Ovary (tissue), 9 donors: Measurements from ENCODE around the gene IFT80. TPM values are rescaled to one million over a fixed set of nuclear protein-coding genes. Genes with fewer than 3 reads are reported as not detected.

Experiments used
- DNase-seq, 5 donors: peaks; one replicate each; pipeline ENCODE4 v3.0.0-alpha.2; 2019 to 2020
- H3K27ac ChIP-seq, 2 donors: fragments of 200-600 bp; one replicate each; pipeline versions ENCODE4 v1.5.1 to v1.8.0; 2019 to 2022
- H3K27me3 ChIP-seq: fragments of 200-600 bp; one replicate; pipeline ENCODE4 v1.8.0; 2022
- H3K36me3 ChIP-seq: fragments of 200-600 bp; sonication (generic); one replicate; pipeline ENCODE4 v1.5.1; 2019
- H3K4me1 ChIP-seq: one replicate; pipeline ENCODE4 v1.8.1; 2013; ENCODE audit warnings: mild to moderate bottlenecking, moderate library complexity; ENCODE audit not compliant: insufficient read depth
- H3K4me3 ChIP-seq: fragments of 200-600 bp; sonication (generic); one replicate; pipeline ENCODE4 v1.5.1; 2017
- H3K9me3 ChIP-seq, 2 donors: fragments of 200-600 bp in 1 of 2; sonication (generic) in 1 of 2; one replicate each; pipeline versions ENCODE4 v1.5.1 to v1.8.1; 2013 to 2019; ENCODE audit warnings: mild to moderate bottlenecking in 1 of 2, moderate library complexity in 1 of 2
- EP300 ChIP-seq: sonication (generic); formaldehyde crosslinking; IDR thresholded peaks from one replicate; pipeline ENCODE4 v1.6.1; 2017; ENCODE audit warnings: antibody characterized with exemption
- POLR2A ChIP-seq: fragments of 450-650 bp; IDR thresholded peaks from one replicate; pipeline ENCODE4 v1.6.1; 2017; ENCODE audit warnings: antibody characterized with exemption, mild to moderate bottlenecking, moderate library complexity
- WGBS, 3 donors: extraction: QIAGEN DNeasy Blood & Tissue Kit in 1 of 3; methylation state at CpG; one replicate each; pipeline versions ENCODE4 v1.1.5 to v1.1.7; 2013 to 2017; 5-methylcytosine and 5-hydroxymethylcytosine counted together
- intact Hi-C, 4 donors: fragments of 100-400 bp; cut with DNase I; formaldehyde crosslinking; loops; one replicate each; pipeline versions ENCODE4 v1.11.0 to v1.15.1; 2022 to 2023
- polyA plus RNA-seq, 2 donors: library from polyadenylated mRNA; stranded (reverse); fragments of 200-250 nt in 1 of 2; fragments of 350-450 nt in 1 of 2; fragmentation: Illumina TruSeq in 1 of 2; extraction: RNeasy Lipid Tissue Mini Kit (QIAGEN cat#74804) in 1 of 2; gene quantifications; one replicate each; pipeline ENCODE4 v1.2.3, GENCODE V29; 2013 to 2014
- total RNA-seq, 7 donors: library from RNA; depleted of rRNA in 2 of 7; stranded (reverse); fragments of >200 nt in 2 of 7; fragmentation: NEBNext Ultra II Directional in 3 of 7; extraction: Animal tissue kit (Norgen Biotek cat#: 25700) in 3 of 7; gene quantifications; one replicate each; pipeline versions ENCODE4 v1.1.0 to v1.2.4, GENCODE V29; 2016 to 2023
- TF ChIP-seq, protein P1 (sequence below), 3 donors: fragments of 450-650 bp in 2 of 3; fragments of 200-600 bp in 1 of 3; IDR thresholded peaks; one replicate each; pipeline versions ENCODE4 v1.5.1 to v1.8.0; 2016 to 2022; ENCODE audit warnings: antibody characterized with exemption in 3 of 3, mild to moderate bottlenecking in 1 of 3
- donor health status: DM: no; HTN: no; CAD: no; lungs with moderate emphysema.
- donor health status: DM: no; HTN: no; CAD: no.
- donor health status: Bipolar disorder and iron deficiency.
- donor health status: DM: yes; HTN: yes; CAD: no.
- donor health status: DM: no; HTN: no; CAD: no.
- donor health status: DM: yes; HTN: yes; CAD: no.

IFT80 gene
- total and polyA plus RNA-seq, 9 donors = 16.8 to 39.6 (median 28.8) TPM

DNA sequence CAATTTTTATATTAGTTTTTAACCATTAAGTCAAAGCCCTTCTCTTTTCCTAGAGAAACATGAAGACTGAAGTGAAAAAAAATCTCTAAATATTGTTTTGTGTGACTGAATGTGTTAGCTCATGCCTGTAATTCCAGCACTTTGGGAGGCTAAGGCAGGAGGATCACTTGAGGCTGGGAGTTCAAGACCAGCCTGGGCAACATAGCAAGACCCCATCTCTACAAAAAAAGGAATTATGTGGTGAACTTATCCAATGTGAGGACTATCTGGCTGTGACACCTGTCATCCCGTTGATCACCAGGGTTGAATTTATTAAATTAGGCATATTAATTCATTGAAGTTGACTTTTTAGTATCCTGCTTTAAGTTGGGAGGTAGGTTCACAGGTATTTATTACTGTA, 13.5 kb upstream of the IFT80 start:
- TF ChIP-seq POLR2A = no peak
- TF ChIP-seq, protein P1, sequence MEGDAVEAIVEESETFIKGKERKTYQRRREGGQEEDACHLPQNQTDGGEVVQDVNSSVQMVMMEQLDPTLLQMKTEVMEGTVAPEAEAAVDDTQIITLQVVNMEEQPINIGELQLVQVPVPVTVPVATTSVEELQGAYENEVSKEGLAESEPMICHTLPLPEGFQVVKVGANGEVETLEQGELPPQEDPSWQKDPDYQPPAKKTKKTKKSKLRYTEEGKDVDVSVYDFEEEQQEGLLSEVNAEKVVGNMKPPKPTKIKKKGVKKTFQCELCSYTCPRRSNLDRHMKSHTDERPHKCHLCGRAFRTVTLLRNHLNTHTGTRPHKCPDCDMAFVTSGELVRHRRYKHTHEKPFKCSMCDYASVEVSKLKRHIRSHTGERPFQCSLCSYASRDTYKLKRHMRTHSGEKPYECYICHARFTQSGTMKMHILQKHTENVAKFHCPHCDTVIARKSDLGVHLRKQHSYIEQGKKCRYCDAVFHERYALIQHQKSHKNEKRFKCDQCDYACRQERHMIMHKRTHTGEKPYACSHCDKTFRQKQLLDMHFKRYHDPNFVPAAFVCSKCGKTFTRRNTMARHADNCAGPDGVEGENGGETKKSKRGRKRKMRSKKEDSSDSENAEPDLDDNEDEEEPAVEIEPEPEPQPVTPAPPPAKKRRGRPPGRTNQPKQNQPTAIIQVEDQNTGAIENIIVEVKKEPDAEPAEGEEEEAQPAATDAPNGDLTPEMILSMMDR (IDR thresholded peaks at IDR 0.05) = no peak
- TF ChIP-seq EP300 = no peak

DNA sequence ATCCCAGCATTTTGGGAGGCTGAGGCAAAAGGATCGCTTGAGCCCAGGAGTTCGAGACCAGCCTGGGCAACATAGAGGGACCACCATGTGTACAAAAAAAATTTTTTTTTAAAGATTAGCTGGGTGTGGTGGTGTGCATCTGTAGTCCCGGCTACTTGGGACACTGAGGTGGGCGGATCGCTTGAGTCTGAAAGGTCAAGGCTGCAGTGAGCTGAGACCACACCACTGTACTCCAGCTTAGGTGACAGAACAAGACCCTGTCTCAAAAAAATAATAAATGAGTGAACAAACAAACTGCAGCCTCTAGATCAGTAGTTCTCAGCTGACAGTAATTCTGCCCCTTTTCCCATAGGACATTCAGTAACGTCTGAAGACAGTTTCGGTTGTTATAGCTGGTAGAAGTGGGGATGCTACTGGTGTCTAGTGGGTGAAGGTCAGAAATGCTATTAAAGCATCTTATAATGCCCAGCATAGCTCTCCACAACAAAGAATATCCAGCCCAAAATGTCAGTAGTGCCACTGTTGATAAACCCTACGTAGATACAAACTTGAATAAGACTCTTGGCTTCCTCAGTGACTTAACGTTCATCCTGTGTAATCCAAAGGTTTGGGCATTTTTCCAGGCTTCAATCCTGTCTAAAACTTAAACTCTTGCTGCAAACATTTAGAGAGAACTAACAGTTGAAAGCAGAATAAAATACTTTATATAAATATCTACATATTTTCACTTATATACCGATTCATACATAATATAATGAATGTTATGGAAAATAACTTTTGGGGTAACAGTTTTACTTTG, 11.0 kb upstream of the IFT80 start:
- Histone ChIP-seq H3K27ac (no peak overlapping the region), H3K9me3 (no peaks in the 10 kb centered on the region), H3K4me1 (no peaks in the 10 kb centered on the region), H3K27me3 (no peaks in the 10 kb centered on the region), H3K36me3 (no peaks in the 10 kb centered on the region), H3K4me3 (no peak overlapping the region)
- 78 to 84% (median 80%) methylated on average over 10 of the region's 10 CpGs for WGBS, 3 donors
- intact Hi-C loops = loop anchor here in 1 of 4 donors (10.0 kb wide), 2 partner anchors 245 to 375 kb away; no protein-coding TSS in a partner anchor
- TF ChIP-seq POLR2A (no peak), EP300 (no peak)
- TF ChIP-seq, protein P1 (IDR thresholded peaks at IDR 0.05) = no peak
- no peak for DNase-seq

More for the DNA sequence above, 13.5 kb upstream of the IFT80 start:
- no peak overlapping the region for H3K4me3 ChIP-seq
- H3K27me3 ChIP-seq = no peaks in the 10 kb centered on the region
- no peak overlapping the region for H3K27ac ChIP-seq
- WGBS, 3 donors = 42 to 85% (median 75%) methylated on average over 1 of the region's 1 CpG
- no peak for DNase-seq
- no peaks in the 10 kb centered on the region for H3K4me1 ChIP-seq
- intact Hi-C loops = loop anchor here in 1 of 4 donors (10.0 kb wide), 2 partner anchors 248 to 378 kb away; no protein-coding TSS in a partner anchor
- H3K36me3 ChIP-seq = no peaks in the 10 kb centered on the region
- no peaks in the 10 kb centered on the region for H3K9me3 ChIP-seq

DNA sequence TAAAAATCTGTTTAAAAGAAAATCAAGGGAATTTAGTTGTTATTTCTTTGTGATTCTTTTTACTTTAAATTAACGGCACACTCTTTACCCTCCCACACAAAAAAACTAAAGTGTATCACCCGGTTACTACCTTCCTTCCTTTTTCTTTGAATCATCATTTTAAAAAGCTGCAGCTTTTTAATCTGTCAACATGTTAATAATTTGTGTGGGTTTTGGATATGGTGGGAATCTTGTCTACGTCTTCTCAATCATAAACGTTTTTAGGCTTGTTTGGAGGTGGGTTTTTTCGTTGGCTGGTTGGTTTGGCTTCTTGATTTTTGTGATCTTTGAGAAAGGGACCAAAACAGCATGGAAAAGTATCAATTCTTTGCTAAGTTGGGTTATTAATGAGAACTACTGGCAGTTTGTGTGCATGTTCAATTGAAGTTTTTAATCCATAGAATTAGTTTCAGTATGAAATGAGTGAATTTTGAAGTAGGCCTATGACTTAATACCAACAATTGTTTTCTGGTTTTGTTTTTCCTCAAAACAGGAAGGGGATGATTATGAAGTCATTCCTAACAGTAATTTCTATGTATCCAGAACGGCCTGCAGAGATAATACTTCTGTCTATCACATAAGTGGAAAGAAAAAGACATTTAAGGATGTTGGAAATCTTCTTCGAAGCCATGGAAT, 4.9 kb upstream of the IFT80 start:
- DNase-seq = no peak
- Histone ChIP-seq H3K36me3 (no peaks in the 10 kb centered on the region), H3K4me1 (no peaks in the 10 kb centered on the region), H3K4me3 (no peak overlapping the region), H3K9me3 (no peaks in the 10 kb centered on the region), H3K27ac (no peak overlapping the region), H3K27me3 (no peaks in the 10 kb centered on the region)
- WGBS, 3 donors = 62 to 70% (median 70%) methylated on average over 7 of the region's 7 CpGs
- no peak for TF ChIP-seq POLR2A
- TF ChIP-seq, protein P1 (IDR thresholded peaks at IDR 0.05) = no peak
- TF ChIP-seq EP300 = no peak
- intact Hi-C loops = no loop called here

DNA sequence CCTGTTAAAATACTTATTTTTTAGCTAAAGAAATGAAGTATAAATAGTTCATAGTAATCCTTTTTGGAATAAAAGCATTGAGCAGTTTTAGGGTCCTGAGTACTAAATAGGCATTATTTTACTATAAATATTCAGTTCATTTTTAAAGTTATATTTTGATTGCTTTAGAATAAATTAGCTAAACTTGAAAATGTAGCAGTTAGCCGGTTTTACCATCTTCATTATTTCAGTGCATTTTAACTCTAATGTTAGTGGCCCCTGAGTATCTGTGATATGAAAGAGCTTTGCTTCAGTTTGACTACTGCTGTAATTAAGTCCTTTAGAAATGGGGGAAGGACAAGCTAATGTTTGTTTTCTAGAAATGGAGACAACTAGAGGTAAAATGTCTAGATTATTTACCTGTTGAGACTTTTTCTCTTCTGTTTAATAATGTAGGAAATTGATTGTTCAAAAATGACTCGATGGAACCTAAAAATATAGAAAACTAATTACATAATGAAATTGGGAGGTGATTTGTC, 4.1 kb upstream of the IFT80 start:
- Histone ChIP-seq H3K27ac (no peak overlapping the region), H3K36me3 (no peaks in the 10 kb centered on the region), H3K4me1 (peaks cover under 1% of the 10 kb centered on the region), H3K9me3 (no peaks in the 10 kb centered on the region), H3K4me3 (no peak overlapping the region), H3K27me3 (no peaks in the 10 kb centered on the region)
- WGBS, 3 donors = 74 to 81% (median 78%) methylated on average over 2 of the region's 2 CpGs
- no peak for DNase-seq
- intact Hi-C loops = no loop called here
- TF ChIP-seq, protein P1 (IDR thresholded peaks at IDR 0.05) = no peak
- no peak for TF ChIP-seq EP300
